ENCODE measurements around the gene MPC2.
"Not testable (repeated sequence)": the region's sequence is repeated elsewhere in the genome, so short reads cannot be mapped to it uniquely, and the experiment has no call there.

MPC2 gene

DNA sequence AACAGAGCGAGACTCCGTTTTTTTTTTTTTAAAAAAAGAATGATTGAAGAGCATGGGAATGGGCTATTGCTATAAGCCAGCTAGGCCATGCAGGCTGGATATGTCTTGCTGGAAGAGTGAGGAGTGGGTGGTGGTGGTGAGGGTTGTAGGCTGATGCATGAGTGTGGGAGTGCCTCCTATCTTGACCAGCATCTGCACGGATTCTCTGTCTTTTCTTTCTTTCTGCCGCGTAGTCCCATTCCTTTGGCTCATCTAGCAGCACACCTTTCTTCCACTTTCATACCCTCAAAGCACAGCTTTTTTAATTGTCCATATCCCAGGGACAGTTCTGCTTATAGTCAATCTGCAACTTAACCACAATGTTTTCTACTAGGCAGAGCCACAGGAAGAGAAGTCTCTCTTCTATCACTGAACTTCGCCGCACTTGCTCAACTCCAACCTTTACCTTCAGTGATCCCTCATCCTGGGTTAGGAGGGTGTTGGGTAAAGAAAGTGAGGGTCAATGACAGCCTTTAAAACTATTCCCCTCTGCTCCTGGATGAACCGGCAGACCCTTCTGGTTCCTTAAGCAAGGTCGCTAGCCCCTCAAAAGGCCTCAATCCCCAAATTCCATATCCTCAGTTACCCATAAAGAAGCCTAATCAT lies 38.2 kb downstream of the MPC2 start:
- H3K9ac ChIP-seq, result no peak overlapping the region
- no peak overlapping the region for H3K4me3 ChIP-seq (IDR thresholded peaks at IDR 0.05; ENCODE audit: insufficient read depth, low read depth, low read length)
- H3K4me2 ChIP-seq, result no peak overlapping the region
- no peak overlapping the region for H3K27ac ChIP-seq
- no peaks in the 10 kb centered on the region for H3K36me3 ChIP-seq (ENCODE audit: insufficient read depth)
- TF ChIP-seq, protein P1, sequence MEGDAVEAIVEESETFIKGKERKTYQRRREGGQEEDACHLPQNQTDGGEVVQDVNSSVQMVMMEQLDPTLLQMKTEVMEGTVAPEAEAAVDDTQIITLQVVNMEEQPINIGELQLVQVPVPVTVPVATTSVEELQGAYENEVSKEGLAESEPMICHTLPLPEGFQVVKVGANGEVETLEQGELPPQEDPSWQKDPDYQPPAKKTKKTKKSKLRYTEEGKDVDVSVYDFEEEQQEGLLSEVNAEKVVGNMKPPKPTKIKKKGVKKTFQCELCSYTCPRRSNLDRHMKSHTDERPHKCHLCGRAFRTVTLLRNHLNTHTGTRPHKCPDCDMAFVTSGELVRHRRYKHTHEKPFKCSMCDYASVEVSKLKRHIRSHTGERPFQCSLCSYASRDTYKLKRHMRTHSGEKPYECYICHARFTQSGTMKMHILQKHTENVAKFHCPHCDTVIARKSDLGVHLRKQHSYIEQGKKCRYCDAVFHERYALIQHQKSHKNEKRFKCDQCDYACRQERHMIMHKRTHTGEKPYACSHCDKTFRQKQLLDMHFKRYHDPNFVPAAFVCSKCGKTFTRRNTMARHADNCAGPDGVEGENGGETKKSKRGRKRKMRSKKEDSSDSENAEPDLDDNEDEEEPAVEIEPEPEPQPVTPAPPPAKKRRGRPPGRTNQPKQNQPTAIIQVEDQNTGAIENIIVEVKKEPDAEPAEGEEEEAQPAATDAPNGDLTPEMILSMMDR (conservative IDR thresholded peaks at IDR 0.05; ENCODE audit: low read depth, low read length), result no peak
- no peaks in the 10 kb centered on the region for H3K79me2 ChIP-seq (ENCODE audit: insufficient read depth, low read depth)
- H2AFZ ChIP-seq (ENCODE audit: low read depth), result no peak overlapping the region
- H4K20me1 ChIP-seq (ENCODE audit: insufficient read depth), result no peaks in the 10 kb centered on the region
- H3K27me3 ChIP-seq (ENCODE audit: insufficient read depth, low read depth), result no peaks in the 10 kb centered on the region
- H3K4me1 ChIP-seq (ENCODE audit: low read depth, poor library complexity, severe bottlenecking), result no peaks in the 10 kb centered on the region

DNA sequence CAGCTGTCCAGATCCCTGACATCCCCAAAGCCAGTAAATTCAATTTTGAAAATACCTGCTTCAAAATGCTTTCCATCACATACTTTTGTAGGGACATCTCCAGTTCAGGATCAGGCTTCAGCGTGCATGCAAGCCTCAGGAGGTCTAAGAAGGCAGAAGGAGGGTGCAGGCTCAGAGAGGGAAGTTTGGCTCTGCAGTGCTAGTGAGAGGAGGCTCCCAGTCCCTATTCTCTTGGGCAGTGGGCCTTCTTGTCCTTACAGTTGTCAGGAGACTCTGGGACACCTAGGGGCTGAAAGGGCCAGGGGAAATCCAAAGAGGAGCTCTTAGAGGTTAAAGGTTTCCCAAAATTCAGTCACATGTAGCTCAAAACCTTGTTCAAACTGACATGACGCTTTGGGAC lies 43.1 kb downstream of the MPC2 start:
- Histone ChIP-seq H2AFZ (ENCODE audit: low read depth) (no peak overlapping the region), H4K20me1 (ENCODE audit: insufficient read depth) (no peaks in the 10 kb centered on the region), H3K9ac (no peak overlapping the region), H3K4me1 (ENCODE audit: low read depth, poor library complexity, severe bottlenecking) (no peaks in the 10 kb centered on the region), H3K79me2 (ENCODE audit: insufficient read depth, low read depth) (no peaks in the 10 kb centered on the region), H3K27ac (no peak overlapping the region), H3K4me3 (IDR thresholded peaks at IDR 0.05; ENCODE audit: insufficient read depth, low read depth, low read length) (no peak overlapping the region), H3K4me2 (no peak overlapping the region), H3K27me3 (ENCODE audit: insufficient read depth, low read depth) (no peaks in the 10 kb centered on the region), H3K36me3 (ENCODE audit: insufficient read depth) (no peaks in the 10 kb centered on the region)
- TF ChIP-seq, protein P1 (conservative IDR thresholded peaks at IDR 0.05; ENCODE audit: low read depth, low read length), result no peak

DNA sequence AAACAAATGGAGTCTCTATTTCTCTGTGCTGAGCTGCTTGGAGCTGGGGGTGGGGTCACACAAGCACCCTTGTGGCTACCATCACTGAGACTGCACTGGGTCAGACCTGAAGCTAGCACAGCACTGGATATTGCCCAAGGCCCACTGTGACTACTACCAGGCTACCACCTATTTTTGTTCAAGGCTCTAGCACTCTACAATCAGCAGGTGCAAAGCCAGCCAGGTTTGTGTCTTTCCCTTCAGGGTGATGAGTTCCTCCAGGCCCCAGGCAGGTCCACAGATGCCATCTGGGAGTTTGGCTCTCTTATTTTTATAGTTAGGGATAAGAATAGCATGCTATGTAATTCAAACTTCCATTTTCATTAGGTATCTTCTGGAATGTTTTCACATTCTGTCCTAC lies 46.5 kb downstream of the MPC2 start:
- TF ChIP-seq, protein P1 (conservative IDR thresholded peaks at IDR 0.05; ENCODE audit: low read depth, low read length), result no peak
- H3K79me2 ChIP-seq (ENCODE audit: insufficient read depth, low read depth), result no peaks in the 10 kb centered on the region
- no peaks in the 10 kb centered on the region for H3K4me1 ChIP-seq (ENCODE audit: low read depth, poor library complexity, severe bottlenecking)
- no peak overlapping the region for H3K4me3 ChIP-seq (IDR thresholded peaks at IDR 0.05; ENCODE audit: insufficient read depth, low read depth, low read length)
- H4K20me1 ChIP-seq (ENCODE audit: insufficient read depth), result no peaks in the 10 kb centered on the region
- H3K9ac ChIP-seq, result no peak overlapping the region
- no peak overlapping the region for H2AFZ ChIP-seq (ENCODE audit: low read depth)
- no peaks in the 10 kb centered on the region for H3K36me3 ChIP-seq (ENCODE audit: insufficient read depth)
- H3K27me3 ChIP-seq (ENCODE audit: insufficient read depth, low read depth), result no peaks in the 10 kb centered on the region
- H3K4me2 ChIP-seq, result no peak overlapping the region
- H3K27ac ChIP-seq, result no peak overlapping the region

DNA sequence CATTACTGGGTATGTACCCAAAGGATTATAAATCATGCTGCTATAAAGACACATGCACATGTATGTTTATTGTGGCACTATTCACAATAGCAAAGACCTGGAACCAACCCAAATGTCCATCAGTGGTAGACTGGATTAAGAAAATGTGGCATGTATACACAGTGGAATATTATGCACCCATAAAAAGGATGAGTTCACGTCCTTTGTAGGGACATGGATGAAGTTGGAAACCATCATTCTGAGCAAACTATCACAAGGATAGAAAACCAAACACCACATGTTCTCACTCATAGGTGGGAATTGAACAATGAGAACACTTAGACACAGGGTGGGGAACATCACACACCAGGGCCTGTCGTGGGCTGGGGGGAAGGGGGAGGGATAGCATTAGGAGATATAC lies 49.7 kb downstream of the MPC2 start:
- not testable (repeated sequence) for H4K20me1 ChIP-seq (ENCODE audit: insufficient read depth); H3K27me3 ChIP-seq (ENCODE audit: insufficient read depth, low read depth); H3K27ac ChIP-seq; H3K79me2 ChIP-seq (ENCODE audit: insufficient read depth, low read depth); H3K4me3 ChIP-seq (IDR thresholded peaks at IDR 0.05; ENCODE audit: insufficient read depth, low read depth, low read length); H3K4me1 ChIP-seq (ENCODE audit: low read depth, poor library complexity, severe bottlenecking); H3K36me3 ChIP-seq (ENCODE audit: insufficient read depth); H2AFZ ChIP-seq (ENCODE audit: low read depth); H3K9ac ChIP-seq; H3K4me2 ChIP-seq

DNA sequence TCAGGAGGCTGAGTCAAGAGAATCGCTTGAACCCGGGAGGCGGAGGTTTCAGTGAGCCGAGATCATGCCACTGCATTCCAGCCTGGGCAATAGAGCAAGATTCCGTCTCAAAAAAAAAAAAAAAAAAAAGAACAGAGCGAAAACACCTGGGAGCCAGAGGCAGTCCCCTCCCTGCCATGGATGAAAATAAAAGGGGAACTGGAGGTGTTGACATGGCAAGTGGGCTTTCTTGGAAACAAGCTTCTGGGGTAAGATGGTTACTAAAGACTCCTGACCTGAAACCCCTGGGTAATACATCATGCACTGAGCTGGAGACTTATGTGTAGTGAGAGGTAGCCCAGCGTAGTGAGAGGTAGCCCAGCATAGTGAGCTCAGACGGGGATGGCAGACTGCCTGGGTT lies 54.5 kb downstream of the MPC2 start:
- Histone ChIP-seq H2AFZ (ENCODE audit: low read depth) (no peak overlapping the region), H3K9ac (no peak overlapping the region), H3K4me2 (no peak overlapping the region), H3K79me2 (ENCODE audit: insufficient read depth, low read depth) (no peaks in the 10 kb centered on the region), H3K36me3 (ENCODE audit: insufficient read depth) (no peaks in the 10 kb centered on the region), H3K4me3 (IDR thresholded peaks at IDR 0.05; ENCODE audit: insufficient read depth, low read depth, low read length) (no peak overlapping the region), H3K4me1 (ENCODE audit: low read depth, poor library complexity, severe bottlenecking) (no peaks in the 10 kb centered on the region), H3K27me3 (ENCODE audit: insufficient read depth, low read depth) (no peaks in the 10 kb centered on the region), H3K27ac (no peak overlapping the region), H4K20me1 (ENCODE audit: insufficient read depth) (no peaks in the 10 kb centered on the region)
- TF ChIP-seq, protein P1 (conservative IDR thresholded peaks at IDR 0.05; ENCODE audit: low read depth, low read length), result no peak

Measured in KMS-11 (cell line).